Neural cell (in vitro differentiated cells): Measurements from ENCODE around the gene NUBPL.

Source experiments
- EP300 ChIP-seq: fragments of 450-650 bp; conservative IDR thresholded peaks from 2 replicates; pipeline ENCODE4 v1.6.1; 2014; ENCODE audit warnings: antibody characterized with exemption, mild to moderate bottlenecking, moderate library complexity; ENCODE audit not compliant: poor library complexity, severe bottlenecking
- EZH2 ChIP-seq: fragments of 200-600, 300-800 bp; shearing (Covaris generic), sonication (generic); IDR thresholded peaks from 2 replicates; pipeline ENCODE4 v1.6.1; 2014; ENCODE audit warnings: antibody characterized with exemption, low read length, borderline replicate concordance, mild to moderate bottlenecking; ENCODE audit not compliant: insufficient read depth, poor library complexity, severe bottlenecking
- MXI1 ChIP-seq: fragments of 450-650 bp; conservative IDR thresholded peaks from 2 replicates; pipeline ENCODE4 v1.6.1; 2014; ENCODE audit warnings: antibody characterized with exemption, mild to moderate bottlenecking; ENCODE audit not compliant: poor library complexity, severe bottlenecking
- POLR2AphosphoS5 ChIP-seq: IDR thresholded peaks from 2 replicates; pipeline ENCODE4 v1.6.1; 2012
- RAD21 ChIP-seq: fragments of 450-650 bp; conservative IDR thresholded peaks from 2 replicates; pipeline ENCODE4 v1.6.1; 2014; ENCODE audit warnings: antibody characterized with exemption, mild to moderate bottlenecking, moderate library complexity
- SMC3 ChIP-seq: fragments of 450-650 bp; conservative IDR thresholded peaks from 2 replicates; pipeline ENCODE4 v1.6.1; 2014; ENCODE audit warnings: antibody characterized with exemption, mild to moderate bottlenecking, moderate library complexity; ENCODE audit not compliant: poor library complexity
- TAF1 ChIP-seq: IDR thresholded peaks from 2 replicates; pipeline ENCODE4 v1.6.1; 2012; ENCODE audit warnings: low read depth
- TF ChIP-seq, protein P1 (sequence below): fragments of 450-650 bp; IDR thresholded peaks from 2 replicates; pipeline ENCODE4 v1.5.1; 2014; ENCODE audit warnings: antibody characterized with exemption, mild to moderate bottlenecking, moderate library complexity; ENCODE audit not compliant: poor library complexity, severe bottlenecking
- TF ChIP-seq, protein P2 (sequence below): IDR thresholded peaks from 2 replicates; pipeline ENCODE4 v1.6.1; 2012; ENCODE audit warnings: borderline replicate concordance

DNA sequence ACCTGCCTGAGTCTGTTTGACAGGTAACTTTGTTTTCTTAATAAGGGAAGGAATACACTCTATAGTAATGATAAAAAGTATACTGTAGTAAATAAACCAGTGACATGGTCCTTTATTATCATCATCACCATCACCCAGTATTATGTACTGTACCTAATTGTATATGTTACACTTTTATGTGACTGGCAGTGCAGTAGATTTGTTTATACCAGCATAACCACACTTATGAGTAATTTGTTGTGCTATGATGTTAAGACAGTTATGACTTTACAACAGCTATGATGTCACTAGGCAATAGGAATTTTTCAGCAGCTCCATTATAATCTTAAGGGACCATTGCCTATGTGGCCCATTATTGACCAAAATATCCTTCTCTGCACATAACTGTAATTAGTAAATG, 155.0 kb downstream of the NUBPL start:
- TF ChIP-seq, protein P1, sequence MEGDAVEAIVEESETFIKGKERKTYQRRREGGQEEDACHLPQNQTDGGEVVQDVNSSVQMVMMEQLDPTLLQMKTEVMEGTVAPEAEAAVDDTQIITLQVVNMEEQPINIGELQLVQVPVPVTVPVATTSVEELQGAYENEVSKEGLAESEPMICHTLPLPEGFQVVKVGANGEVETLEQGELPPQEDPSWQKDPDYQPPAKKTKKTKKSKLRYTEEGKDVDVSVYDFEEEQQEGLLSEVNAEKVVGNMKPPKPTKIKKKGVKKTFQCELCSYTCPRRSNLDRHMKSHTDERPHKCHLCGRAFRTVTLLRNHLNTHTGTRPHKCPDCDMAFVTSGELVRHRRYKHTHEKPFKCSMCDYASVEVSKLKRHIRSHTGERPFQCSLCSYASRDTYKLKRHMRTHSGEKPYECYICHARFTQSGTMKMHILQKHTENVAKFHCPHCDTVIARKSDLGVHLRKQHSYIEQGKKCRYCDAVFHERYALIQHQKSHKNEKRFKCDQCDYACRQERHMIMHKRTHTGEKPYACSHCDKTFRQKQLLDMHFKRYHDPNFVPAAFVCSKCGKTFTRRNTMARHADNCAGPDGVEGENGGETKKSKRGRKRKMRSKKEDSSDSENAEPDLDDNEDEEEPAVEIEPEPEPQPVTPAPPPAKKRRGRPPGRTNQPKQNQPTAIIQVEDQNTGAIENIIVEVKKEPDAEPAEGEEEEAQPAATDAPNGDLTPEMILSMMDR: no peak
- TF ChIP-seq EZH2: no peak
- TF ChIP-seq RAD21: no peak
- TF ChIP-seq EP300: no peak
- no peak for TF ChIP-seq POLR2AphosphoS5
- no peak for TF ChIP-seq TAF1
- no peak for TF ChIP-seq SMC3
- no peak for TF ChIP-seq MXI1
- TF ChIP-seq, protein P2, sequence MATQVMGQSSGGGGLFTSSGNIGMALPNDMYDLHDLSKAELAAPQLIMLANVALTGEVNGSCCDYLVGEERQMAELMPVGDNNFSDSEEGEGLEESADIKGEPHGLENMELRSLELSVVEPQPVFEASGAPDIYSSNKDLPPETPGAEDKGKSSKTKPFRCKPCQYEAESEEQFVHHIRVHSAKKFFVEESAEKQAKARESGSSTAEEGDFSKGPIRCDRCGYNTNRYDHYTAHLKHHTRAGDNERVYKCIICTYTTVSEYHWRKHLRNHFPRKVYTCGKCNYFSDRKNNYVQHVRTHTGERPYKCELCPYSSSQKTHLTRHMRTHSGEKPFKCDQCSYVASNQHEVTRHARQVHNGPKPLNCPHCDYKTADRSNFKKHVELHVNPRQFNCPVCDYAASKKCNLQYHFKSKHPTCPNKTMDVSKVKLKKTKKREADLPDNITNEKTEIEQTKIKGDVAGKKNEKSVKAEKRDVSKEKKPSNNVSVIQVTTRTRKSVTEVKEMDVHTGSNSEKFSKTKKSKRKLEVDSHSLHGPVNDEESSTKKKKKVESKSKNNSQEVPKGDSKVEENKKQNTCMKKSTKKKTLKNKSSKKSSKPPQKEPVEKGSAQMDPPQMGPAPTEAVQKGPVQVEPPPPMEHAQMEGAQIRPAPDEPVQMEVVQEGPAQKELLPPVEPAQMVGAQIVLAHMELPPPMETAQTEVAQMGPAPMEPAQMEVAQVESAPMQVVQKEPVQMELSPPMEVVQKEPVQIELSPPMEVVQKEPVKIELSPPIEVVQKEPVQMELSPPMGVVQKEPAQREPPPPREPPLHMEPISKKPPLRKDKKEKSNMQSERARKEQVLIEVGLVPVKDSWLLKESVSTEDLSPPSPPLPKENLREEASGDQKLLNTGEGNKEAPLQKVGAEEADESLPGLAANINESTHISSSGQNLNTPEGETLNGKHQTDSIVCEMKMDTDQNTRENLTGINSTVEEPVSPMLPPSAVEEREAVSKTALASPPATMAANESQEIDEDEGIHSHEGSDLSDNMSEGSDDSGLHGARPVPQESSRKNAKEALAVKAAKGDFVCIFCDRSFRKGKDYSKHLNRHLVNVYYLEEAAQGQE: no peak
